GM19043 (cell line): ENCODE results near the gene SDCCAG8.

ENCODE experiments used
- ATAC-seq: cut with Tn5 transposase; IDR thresholded peaks from one replicate; pipeline ENCODE4 v1.9.1; 2021; ENCODE audit warnings: low read depth; ENCODE audit not compliant: unreplicated experiment

The SDCCAG8 gene

DNA sequence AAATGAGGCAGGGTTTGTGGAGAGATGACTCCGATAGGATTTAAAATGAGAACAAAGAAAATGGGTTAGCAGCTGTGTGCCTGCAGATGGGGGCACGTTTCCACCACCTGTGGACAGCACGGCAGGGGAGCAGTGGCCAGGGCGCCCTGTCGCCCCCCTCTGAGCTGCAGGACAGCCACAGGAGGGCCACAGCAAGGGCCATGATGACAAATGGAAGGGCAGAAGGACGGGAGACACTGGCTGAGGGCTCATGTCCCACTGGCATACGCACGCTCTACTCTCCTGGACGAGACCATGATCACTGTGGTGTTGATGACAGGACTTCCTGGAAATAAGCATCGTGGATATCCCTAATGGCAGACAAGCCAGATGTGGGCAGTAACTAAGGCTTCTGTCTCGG lies 241.0 kb downstream of the SDCCAG8 start:
- no peak for ATAC-seq

DNA sequence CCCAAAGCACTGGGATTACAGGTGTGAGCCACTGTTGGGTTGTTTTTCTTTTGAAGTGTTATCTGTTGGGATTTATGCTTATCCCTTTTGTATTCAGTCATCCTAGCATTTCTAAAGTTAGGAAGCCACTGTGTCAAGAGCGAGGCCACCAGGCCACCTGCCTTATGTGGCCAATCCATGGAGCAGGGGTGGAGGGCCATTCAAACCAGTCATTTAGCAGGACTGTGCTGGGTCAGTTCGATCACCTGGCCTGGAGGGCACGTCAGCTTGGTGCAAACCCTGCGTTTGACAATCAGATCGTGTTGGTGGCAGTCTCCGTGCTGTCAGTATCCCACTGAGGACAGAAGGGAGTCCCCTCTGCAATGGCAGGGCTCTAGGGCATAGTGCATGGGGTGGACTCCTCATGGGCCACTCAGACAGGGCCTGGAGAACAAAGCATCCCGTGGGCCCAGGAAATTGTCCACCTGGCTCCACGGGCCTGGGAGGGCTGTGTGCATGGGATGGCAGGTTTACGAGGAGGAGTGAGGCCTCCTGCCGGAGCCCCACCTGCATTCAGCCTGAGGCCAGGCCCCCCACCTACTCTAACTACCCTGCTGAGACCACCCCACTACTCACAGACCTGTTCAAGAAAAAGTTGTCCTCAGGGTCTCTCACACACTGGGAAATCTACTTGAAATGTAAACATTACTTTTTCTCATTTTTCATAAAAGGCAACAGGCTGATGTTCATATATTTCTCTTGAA lies 242.3 kb downstream of the SDCCAG8 start:
- no peak for ATAC-seq

DNA sequence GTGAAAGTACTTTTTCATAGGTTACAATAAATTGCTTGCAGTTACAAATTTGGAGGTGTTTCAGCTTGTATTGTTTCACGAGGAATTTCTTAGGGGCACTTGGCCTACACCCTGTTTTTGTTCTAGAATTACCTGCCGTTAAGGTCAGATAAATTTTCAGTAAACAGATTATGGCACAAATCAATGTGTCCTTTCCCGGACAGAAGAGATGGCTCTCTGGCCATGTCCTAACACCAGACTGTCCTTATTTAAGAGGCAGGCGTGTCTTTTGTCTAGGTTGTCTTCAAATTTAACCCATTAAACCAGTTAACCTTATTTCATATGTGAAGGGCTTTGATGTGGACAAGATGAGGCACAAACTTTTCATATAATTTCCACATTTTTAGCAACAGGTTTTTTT lies 243.4 kb downstream of the SDCCAG8 start:
- no peak for ATAC-seq

DNA sequence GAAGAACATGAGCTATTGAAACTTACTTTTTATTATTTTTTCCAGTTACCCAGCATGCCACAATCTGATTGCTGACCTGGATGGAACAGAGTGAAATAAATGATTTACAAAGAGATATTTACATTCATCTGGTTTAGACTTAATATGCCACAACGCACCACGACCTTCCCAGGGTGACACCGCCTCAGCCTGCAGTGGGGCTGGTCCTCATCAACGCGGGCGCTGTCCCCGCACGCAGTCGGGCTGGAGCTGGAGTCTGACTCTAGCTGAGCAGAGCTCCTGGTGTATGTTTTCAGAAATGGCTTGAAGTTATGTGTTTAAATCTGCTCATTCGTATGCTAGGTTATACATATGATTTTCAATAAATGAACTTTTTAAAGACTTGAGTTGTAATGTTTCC lies 243.9 kb downstream of the SDCCAG8 start:
- ATAC-seq, result no peak

DNA sequence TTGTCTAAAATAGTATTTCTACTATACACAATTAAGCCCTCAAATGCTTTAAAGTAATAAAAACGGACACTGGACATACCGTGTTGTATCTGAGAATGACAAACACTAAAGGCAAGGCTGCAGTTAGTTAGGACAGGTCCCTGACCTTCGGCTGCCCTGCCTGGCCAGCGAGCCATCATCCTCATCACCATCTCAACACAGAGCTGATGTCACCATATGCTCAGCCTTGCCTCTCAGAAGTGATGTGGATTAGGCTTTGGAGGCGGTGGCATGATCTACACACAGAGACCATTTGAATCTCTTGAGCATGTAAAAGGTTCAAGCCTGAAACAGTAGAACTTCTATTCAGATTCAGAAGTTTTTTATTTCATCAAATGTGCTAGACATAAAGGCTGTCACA lies 244.7 kb downstream of the SDCCAG8 start:
- no peak for ATAC-seq

DNA sequence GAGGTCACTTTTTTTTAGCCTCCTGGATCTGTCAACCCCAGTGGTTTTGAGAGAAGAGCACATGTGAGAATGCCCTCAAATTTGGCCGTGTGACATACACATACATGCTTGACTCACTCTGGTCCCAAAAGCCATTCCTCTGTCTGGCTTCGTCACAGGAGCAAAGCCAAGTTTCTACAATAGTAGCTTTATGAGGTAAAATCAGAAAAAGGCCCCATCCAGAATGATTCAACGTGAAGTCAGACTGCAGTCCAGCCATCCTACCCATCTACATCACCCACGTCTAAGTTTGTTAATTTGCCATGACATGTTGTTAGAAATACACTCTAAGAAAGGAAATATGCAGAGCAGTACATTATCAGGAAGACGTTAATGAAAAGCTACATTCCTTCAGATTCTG lies 245.2 kb downstream of the SDCCAG8 start:
- ATAC-seq, result no peak

DNA sequence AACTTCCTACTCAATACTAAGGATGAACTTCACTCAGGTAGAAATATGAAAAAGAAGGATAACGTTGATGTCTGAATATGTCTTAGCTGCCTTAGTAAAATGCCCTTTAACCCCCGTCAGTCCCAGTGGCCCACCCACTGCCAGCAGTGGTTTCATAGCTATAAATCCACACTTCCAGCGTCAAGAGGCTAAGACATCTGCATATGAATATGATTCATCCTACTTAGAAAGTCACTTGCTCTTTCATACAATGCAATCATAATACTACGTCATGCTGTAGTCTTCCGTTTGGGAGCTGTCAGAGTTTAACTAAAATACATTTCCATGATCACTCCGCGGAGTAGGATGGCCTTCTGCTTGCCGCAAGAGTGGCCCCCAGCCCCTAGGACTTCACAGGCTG lies 247.3 kb downstream of the SDCCAG8 start:
- ATAC-seq, result no peak

DNA sequence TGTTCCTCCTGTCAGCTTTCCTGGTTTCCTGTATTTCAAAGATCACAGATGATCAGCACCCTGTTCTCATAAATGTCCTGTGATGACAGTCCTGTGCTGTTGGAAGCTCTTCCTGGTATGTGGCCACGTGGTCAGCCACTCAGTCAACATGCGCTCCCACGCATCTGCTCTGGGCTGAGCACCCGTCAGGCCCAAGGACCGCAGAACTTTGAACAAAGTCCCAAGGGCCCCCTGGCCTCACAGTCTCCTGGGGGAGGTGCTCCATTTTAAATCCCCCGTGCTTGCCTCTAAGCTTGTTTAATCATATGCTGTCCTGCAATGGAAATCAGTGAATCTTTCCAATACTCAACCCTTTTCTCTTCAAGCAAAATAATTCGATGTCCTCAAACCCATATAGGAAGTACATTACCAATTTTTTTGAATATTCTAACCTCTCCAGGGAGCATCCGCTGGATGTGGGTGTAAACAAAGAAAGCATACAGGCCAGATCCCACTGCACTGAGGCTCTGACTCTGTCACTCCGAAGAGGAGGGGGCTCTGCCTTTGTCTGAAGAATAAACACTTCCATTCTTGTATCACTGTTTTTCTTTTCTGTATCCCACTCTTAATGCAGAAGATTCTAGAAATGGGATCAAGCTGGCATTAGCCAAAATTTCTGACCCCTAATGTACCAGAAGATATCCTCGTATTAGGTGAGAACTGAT lies 250.3 kb downstream of the SDCCAG8 start:
- peak; percentile 60 for ATAC-seq

DNA sequence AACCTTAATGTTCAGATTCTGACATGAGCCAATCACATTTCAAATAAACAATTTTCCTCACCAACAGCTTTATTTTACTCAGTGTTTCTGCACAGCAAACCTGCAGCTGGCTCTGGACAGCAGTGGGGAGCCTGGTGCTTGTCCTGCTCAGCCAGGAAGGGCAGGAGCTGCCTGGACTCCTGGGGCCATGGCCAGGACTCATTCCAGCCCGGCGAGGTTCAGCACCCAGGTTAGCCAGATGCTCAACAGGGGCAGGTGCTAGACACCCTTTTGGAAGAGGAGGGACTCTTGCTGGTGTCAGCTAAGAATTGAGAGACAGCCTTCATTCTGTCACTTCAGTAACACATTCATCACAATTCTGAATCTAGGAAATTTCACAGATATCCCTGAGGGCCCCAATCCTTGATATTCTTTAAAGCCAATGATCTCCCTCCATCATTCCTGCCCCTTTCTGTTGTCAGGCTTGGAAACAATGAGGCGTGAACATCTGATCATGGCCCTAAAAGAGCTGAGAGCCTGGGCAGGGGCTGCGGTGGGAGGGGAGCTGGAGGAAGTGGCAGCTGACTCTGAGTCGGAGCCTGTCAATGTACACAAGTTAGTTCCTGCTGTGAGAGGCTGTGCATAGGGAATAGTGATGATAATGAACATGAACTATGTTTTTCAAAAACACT lies 251.3 kb downstream of the SDCCAG8 start:
- no peak for ATAC-seq

DNA sequence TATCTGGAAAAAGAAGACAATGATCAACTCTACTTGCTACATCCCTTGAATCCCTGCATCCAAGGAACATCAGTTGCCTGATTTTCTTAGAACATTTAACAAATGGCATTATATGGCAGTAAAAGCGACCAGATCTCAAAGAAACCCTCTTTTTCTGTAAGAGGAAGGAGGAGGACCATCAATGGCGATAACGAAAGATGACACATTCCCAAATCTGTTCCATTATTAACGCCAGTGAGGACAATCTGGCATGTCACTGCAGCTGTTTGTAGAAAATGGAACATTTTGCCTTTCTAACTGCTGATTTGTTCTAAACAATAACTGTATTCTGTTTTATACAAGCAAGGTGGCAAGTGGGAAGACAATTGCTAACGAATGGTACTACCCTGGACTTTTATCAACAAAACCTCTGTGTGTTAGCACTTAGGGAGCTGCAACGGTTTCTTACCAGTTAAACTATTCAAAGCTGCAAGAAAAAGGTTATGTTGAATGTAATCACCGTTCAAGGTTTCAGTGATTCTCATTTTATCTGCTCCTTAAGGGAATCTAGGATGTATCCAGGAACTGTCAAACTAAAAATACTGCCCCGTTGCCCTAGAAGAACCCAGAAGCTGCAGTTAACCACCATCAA lies 251.9 kb downstream of the SDCCAG8 start:
- no peak for ATAC-seq

DNA sequence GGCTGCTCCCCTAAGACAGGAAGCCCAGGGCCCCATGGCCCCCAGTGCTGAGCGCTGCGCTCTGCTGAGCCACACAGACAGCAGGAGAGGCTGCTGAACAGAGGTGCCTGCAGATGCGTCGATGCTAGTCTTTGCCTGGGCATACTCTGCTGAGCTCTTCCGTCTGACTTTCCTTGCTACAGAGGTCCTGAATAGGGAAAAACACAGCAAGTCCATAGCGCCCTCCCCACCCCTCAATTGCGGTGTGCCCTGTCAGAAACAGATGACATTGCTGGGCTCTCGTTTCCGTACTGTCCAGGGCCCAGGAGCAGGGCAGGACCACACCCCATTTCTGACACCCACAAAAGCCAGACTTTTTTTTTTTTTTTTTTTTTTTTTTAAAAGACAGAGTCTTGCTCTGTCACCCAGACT lies 252.5 kb downstream of the SDCCAG8 start:
- ATAC-seq, result peak; percentile 85

DNA sequence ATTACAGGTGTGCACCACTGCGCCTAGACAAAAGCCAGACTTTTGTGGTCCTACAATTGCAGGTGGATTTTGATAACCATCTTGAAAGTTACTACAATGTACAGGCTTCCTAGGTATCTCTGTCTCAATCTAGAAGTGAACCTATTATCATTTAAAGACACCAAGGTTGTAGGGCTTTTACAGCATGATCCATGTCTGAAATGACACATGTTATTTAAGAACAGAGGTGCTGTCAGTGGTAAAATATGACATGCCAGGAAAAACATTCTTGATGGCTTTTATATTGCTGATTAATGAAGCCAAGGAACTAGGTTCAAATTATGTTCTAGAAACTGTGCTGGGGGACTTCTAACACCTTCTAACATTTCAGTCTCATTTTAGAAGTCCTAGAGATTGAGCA lies 253.1 kb downstream of the SDCCAG8 start:
- no peak for ATAC-seq

DNA sequence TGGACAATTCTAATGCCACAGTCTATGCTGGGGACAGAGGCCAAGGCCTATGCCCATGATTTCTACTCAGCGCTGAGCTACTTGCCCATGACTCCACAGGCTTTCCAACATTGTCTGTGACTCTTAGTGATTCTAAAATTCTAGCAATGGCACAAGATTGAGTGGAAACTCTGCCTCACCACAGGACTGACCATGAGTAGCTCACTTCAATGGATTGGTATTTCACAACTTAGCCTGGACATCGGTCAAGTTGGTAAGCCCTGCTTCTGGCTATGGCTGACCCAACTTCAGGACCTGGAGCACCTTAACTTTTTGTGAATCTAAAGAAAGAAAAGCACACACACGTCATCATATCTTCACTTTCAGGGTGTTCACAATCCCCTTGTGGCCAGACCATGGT lies 255.1 kb downstream of the SDCCAG8 start:
- ATAC-seq, result no peak

DNA sequence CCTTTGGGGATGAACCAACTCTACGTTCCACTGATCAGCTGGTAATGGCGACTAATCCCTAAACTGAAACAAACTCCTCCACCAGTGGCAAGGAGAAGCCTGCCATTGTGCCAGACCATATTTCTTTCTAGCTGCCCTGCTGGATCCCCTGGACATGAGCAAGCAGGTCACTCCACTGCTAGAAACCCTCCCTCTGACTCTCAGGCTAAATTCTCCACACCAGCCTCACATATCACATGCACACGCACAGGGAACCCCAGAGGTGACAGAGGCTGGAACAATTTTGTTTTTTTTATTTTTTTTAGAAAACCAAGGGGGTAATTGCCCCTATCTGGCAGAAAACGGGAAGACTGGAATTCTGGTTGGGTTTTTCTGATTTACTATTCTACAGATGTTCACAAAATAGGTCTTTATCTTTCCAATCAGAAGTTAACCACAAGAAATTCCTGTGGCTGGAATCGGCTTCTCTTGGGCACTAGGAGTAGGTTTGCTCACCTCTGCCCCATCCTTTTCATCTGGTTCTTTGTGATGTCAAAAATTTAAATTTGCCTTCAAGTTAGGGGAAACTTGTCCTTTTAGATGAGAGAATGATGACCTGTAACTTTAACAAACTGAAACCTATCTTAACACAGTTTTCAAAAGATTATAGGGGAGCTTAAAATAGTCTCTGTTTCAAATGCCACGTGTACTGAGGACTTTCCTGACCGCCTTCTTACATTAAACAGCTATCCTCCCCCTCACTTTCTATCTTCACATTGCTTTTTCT lies 258.1 kb downstream of the SDCCAG8 start:
- no peak for ATAC-seq

DNA sequence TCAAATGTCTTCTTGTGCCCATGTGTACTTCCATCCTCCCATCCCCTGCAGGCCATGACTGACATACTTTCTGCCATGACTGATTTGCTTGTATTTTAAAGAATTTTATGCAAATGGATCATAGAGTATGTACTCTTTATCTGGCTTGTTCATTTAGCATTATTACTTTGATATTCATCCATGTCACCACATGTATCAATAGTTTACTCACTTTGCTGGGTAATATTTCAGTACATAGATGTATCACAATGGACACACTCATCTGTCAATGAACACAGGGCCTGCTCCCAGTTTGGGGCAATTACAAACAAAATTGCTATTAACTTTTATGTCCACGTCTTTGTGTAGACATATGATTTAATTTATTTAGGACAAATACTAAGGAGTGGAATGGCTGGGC lies 259.1 kb downstream of the SDCCAG8 start:
- ATAC-seq, result no peak

DNA sequence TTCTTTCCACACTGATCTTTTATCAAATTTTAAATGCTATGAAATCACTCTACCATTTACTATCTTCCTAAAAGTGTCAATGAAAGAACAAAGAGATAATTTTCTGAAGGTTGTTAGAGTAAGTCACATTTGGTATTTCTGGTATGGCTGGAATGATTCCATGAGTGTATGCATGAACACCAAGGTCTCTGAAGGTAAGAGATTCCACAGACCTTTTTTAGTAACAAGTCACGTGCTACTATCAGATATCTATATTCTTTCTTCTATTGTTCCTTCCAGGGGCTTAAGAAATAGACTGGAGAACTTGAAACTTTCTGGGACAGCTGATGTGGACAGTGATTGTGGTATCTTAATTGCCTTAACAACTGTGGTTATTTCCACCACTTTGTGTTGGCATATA lies 265.0 kb downstream of the SDCCAG8 start:
- no peak for ATAC-seq

DNA sequence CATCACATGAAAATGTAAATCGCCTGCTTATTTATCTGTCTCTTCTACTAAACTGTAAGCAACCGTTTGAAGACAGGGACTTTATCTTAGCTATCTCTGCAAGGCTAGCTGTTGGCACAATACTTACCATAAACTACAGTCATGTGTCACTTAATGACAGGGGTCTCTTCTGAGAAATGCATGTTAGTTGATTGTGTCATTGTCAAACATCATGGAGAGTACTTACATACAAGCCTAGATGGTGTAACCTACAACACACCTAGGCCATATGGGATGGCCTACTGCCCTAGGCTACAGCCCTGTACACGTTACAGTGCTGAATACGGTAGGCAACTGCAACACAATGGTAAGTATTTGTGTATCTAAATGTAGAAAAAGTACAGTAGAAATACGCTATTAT lies 267.9 kb downstream of the SDCCAG8 start:
- ATAC-seq, result no peak

DNA sequence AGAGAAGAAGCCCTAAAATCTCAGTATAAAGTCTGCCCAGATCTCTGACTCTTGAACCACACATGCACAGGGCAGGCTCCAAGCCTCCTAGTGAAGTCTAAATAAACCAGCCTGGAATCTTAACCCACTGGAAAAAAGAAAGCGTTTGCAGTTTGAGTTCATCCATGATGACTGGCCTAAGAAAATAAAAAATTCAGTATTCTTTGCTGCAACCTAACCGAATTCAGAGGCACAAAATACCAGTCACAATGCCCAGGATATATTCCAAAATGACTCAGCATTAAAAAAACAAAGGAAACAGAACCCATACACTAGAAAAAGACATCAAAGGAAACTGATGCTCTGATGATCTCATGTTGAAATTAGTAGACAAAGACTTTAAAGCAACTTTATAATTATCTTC lies 269.2 kb downstream of the SDCCAG8 start:
- ATAC-seq, result no peak

DNA sequence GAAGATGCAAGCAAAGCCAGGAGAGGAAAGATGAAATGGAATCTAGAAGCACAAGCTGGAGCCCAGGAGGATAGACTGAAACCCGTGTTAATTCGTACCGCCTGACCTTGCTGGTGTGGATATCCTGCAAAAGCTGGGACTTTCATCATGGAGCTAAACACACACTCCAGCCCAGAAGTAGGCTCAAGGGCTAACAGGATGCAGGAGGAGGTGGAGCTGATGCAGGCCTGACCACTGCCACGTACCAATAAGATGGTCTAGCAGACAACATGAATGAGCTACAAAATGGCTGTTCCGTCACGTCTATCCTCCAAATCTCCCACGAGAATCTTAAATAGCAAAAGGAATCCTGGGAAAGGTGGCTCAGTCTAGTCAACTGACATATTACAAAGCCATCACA lies 270.3 kb downstream of the SDCCAG8 start:
- no peak for ATAC-seq

DNA sequence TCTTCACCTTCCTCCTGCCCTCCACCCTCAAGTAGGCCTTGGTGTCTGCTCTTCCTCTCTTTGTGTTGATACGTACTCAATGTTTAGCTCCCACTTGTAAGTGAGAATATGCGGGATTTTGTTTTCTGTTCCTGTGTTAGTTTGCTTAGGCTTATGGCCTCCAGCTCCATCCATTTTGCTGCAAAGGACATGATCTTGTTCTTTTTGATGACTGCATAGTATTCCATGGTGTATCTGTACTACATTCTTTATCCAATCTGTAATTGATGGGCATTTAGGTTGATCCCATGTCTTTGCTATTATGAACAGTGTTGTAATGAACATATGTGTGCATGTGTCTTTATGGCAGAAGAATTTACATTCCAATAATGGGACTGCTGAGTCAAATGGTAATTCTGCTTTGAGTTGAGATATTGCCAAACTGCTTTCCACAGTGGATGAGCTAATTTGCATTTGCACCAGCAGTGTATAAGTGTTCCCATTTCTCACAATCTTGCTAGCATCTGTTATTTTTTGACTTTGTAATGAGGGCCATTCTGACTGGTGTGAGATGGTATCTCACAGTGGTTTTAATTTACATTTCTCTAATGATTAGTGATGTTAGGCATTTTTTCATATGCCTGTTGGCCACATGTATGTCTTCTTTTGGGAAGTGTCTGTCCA lies 272.7 kb downstream of the SDCCAG8 start:
- no peak for ATAC-seq
